ENCODE measurements around the gene C16orf90.

The C16orf90 gene

GRCh38 chr16:3497771-3498170 is 2.5 kb upstream of the C16orf90 start (continued):
- no peak for TF ChIP-seq ZNF707 (tag by site-specific recombination; IDR thresholded peaks at IDR 0.05)
- TF ChIP-seq ZBTB48 (tag by site-specific recombination; IDR thresholded peaks at IDR 0.05), result no peak
- TF ChIP-seq KLF9 (tag by site-specific recombination; IDR thresholded peaks at IDR 0.05; ENCODE audit: low read depth), result no peak
- no peak for TF ChIP-seq SP2 (tag by site-specific recombination; IDR thresholded peaks at IDR 0.05)
- no peak for TF ChIP-seq SCRT1 (tag by site-specific recombination; IDR thresholded peaks at IDR 0.05; ENCODE audit: borderline replicate concordance)
- TF ChIP-seq ZNF654 (tag by site-specific recombination; IDR thresholded peaks at IDR 0.05; ENCODE audit: low read depth), result no peak
- no peak for TF ChIP-seq ZNF354C (tag by site-specific recombination; IDR thresholded peaks at IDR 0.05; ENCODE audit: borderline replicate concordance, low read depth)
- TF ChIP-seq ZBTB7A (tag by site-specific recombination; IDR thresholded peaks at IDR 0.05; ENCODE audit: low read depth), result no peak
- no peak for TF ChIP-seq ZNF830 (tag by site-specific recombination; IDR thresholded peaks at IDR 0.05; ENCODE audit: low read depth)
- no peak for TF ChIP-seq ZNF658 (tag by site-specific recombination; IDR thresholded peaks at IDR 0.05)
- TF ChIP-seq ZNF133 (tag by site-specific recombination; IDR thresholded peaks at IDR 0.05), result no peak
- no peak for TF ChIP-seq ZNF560 (tag by site-specific recombination; IDR thresholded peaks at IDR 0.05; ENCODE audit: borderline replicate concordance)

GRCh38 chr16:3496386-3496785 is 1.1 kb upstream of the C16orf90 start:
- H3K36me3 ChIP-seq (ENCODE audit: control insufficient read depth in 2 of 2, insufficient read depth in 1 of 2, low read length in 2 of 2), result no peaks in the 10 kb centered on the region
- no peak overlapping the region for H3K27ac ChIP-seq (ENCODE audit: extremely low read depth, low read depth, low read length)
- TF ChIP-seq GFI1B (tag by site-specific recombination; IDR thresholded peaks at IDR 0.05), result no peak
- TF ChIP-seq ZSCAN16 (tag by site-specific recombination; IDR thresholded peaks at IDR 0.05), result no peak
- TF ChIP-seq ZNF223 (tag by site-specific recombination; IDR thresholded peaks at IDR 0.05), result no peak
- no peak for TF ChIP-seq ZNF600 (tag by site-specific recombination; IDR thresholded peaks at IDR 0.05)
- TF ChIP-seq KLF7 (tag by site-specific recombination; IDR thresholded peaks at IDR 0.05; ENCODE audit: borderline replicate concordance), result no peak
- no peak for TF ChIP-seq ZNF488 (tag by site-specific recombination; IDR thresholded peaks at IDR 0.05)
- TF ChIP-seq ZBTB17 (tag by site-specific recombination; IDR thresholded peaks at IDR 0.05), result no peak
- TF ChIP-seq ZNF561 (tag by site-specific recombination; IDR thresholded peaks at IDR 0.05; ENCODE audit: borderline replicate concordance), result no peak
- no peak for TF ChIP-seq ZBTB44 (tag by site-specific recombination; IDR thresholded peaks at IDR 0.05)
- TF ChIP-seq ZNF426 (tag by site-specific recombination; IDR thresholded peaks at IDR 0.05), result no peak
- TF ChIP-seq ZNF624 (tag by site-specific recombination; IDR thresholded peaks at IDR 0.05), result no peak
- no peak for TF ChIP-seq OVOL3 (tag by site-specific recombination; IDR thresholded peaks at IDR 0.05)
- no peak for TF ChIP-seq ZBTB7A (tag by site-specific recombination; IDR thresholded peaks at IDR 0.05; ENCODE audit: low read depth)
- TF ChIP-seq ZNF558 (tag by site-specific recombination; IDR thresholded peaks at IDR 0.05), result no peak
- no peak for TF ChIP-seq EGR2 (tag by site-specific recombination; IDR thresholded peaks at IDR 0.05; ENCODE audit: low read depth)
- TF ChIP-seq ZBTB8A (tag by site-specific recombination; IDR thresholded peaks at IDR 0.05), result no peak
- no peak for TF ChIP-seq ZNF416 (tag by site-specific recombination; IDR thresholded peaks at IDR 0.05)
- no peak for TF ChIP-seq ZNF645 (tag by site-specific recombination; IDR thresholded peaks at IDR 0.05)
- TF ChIP-seq MZF1 (tag by site-specific recombination; IDR thresholded peaks at IDR 0.05; ENCODE audit: borderline replicate concordance), result no peak
- TF ChIP-seq ZNF791 (tag by site-specific recombination; IDR thresholded peaks at IDR 0.05), result no peak
- ChIA-PET CTCF (no interaction called here), POLR2A (no interaction called here)
- no peaks in the 10 kb centered on the region for H3K9me3 ChIP-seq (ENCODE audit: control insufficient read depth, insufficient read depth, low read depth, low read length)
- no peaks in the 10 kb centered on the region for H3K4me1 ChIP-seq (ENCODE audit: control insufficient read depth, insufficient read depth, low read length)
- H3K4me3 ChIP-seq (ENCODE audit: low read depth, low read length), result no peak overlapping the region

Data from HEK293 (cell line).